ENCODE measurements around the gene IL1RAPL1. TPM values are rescaled to one million over a fixed set of nuclear protein-coding genes. Genes with fewer than 3 reads are reported as not detected.

Gene IL1RAPL1
- total and polyA plus RNA-seq, 8 donors = 0.06 to 3.3 (median 0.31) TPM; not detected in 3

DNA sequence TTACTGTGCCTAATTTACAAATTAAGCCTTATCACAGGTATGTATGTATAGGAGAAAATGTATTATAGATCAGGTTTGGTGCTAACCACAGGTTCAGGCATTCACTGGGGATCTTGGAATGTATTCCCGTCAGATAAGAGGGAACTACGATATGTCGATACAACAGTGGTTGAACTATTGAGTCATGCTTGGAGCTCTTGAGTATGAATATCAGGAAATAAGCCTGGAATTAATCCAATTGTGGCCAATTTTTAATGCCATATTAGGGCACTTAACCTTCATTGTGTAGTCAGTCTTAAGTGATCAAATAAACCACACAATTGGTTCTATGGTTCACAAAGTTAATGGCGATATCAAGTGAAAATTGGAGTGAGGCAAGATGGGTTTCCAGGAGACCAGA is 556.5 kb downstream of the IL1RAPL1 start:
- TF ChIP-seq POLR2AphosphoS5 (IDR thresholded peaks at IDR 0.05) = no peak
- TF ChIP-seq, protein P1, sequence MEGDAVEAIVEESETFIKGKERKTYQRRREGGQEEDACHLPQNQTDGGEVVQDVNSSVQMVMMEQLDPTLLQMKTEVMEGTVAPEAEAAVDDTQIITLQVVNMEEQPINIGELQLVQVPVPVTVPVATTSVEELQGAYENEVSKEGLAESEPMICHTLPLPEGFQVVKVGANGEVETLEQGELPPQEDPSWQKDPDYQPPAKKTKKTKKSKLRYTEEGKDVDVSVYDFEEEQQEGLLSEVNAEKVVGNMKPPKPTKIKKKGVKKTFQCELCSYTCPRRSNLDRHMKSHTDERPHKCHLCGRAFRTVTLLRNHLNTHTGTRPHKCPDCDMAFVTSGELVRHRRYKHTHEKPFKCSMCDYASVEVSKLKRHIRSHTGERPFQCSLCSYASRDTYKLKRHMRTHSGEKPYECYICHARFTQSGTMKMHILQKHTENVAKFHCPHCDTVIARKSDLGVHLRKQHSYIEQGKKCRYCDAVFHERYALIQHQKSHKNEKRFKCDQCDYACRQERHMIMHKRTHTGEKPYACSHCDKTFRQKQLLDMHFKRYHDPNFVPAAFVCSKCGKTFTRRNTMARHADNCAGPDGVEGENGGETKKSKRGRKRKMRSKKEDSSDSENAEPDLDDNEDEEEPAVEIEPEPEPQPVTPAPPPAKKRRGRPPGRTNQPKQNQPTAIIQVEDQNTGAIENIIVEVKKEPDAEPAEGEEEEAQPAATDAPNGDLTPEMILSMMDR (IDR thresholded peaks at IDR 0.05) = no peak
- no peak for TF ChIP-seq EP300 (IDR thresholded peaks at IDR 0.05)
- no peak for TF ChIP-seq POLR2A (IDR thresholded peaks at IDR 0.05)
- WGBS, 5 donors = 90 to 96% (median 93%) methylated on average over 4 of the region's 4 CpGs
- H3K36me3 ChIP-seq = no peaks in the 10 kb centered on the region
- intact Hi-C loops (cut with DNase I; ENCODE audit: low total_unique reads) = no loop called here
- no peaks in the 10 kb centered on the region for H3K9me3 ChIP-seq
- no peak overlapping the region for H3K4me3 ChIP-seq
- no peaks in the 10 kb centered on the region for H3K4me1 ChIP-seq
- no peak for DNase-seq
- H3K27me3 ChIP-seq = no peaks in the 10 kb centered on the region
- no peak overlapping the region for H3K27ac ChIP-seq

DNA sequence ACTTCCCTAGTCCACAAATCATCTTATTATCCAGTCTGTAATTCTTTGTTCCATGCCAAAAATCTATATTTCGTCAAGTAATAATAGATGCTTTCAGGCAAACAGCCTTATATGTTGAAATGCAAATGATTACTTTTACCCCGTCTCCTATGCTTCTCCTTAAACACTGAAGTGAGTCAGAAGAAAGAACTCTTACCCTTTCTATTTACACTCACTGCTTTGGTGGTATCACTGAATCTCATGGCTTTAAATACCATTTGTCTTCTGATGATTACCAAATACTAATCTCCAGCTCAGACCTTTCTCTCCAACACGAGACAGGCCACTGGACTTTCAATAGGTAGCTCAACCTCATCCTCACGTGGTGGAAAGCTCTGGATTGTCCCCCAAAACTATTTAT is 558.1 kb downstream of the IL1RAPL1 start:
- no peak overlapping the region for H3K4me3 ChIP-seq
- intact Hi-C loops (cut with DNase I; ENCODE audit: low total_unique reads) = no loop called here
- H3K27me3 ChIP-seq = no peaks in the 10 kb centered on the region
- no peak for DNase-seq
- H3K36me3 ChIP-seq = no peaks in the 10 kb centered on the region
- 54 to 83% (median 58%) methylated on average over 4 of the region's 4 CpGs for WGBS, 5 donors
- H3K27ac ChIP-seq = no peak overlapping the region
- no peaks in the 10 kb centered on the region for H3K4me1 ChIP-seq
- TF ChIP-seq POLR2AphosphoS5 (IDR thresholded peaks at IDR 0.05) (no peak), POLR2A (IDR thresholded peaks at IDR 0.05) (no peak), EP300 (IDR thresholded peaks at IDR 0.05) (no peak)
- TF ChIP-seq, protein P1 (IDR thresholded peaks at IDR 0.05) = no peak
- no peaks in the 10 kb centered on the region for H3K9me3 ChIP-seq

DNA sequence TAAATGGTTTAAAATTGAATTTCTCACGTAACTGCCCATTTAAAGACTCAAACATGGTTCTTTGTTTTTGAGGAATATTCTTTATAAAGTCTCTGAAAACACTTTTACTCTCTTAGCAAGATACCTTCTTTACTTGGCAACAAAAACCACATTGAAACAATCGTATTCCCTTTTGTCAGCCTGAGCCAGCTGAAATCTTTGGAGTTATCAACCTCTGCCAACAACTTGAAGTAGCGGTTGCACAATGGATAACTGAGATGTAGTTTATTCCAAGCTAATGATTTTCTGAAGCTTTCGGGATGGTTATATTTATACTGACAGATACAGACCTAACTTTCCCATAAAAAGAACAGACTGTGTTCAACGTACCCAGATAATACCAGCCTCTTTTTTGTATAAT is 561.3 kb downstream of the IL1RAPL1 start:
- intact Hi-C loops (cut with DNase I; ENCODE audit: low total_unique reads) = no loop called here
- Histone ChIP-seq H3K27me3 (no peaks in the 10 kb centered on the region), H3K4me3 (no peak overlapping the region), H3K4me1 (no peaks in the 10 kb centered on the region), H3K27ac (no peak overlapping the region), H3K9me3 (no peaks in the 10 kb centered on the region), H3K36me3 (no peaks in the 10 kb centered on the region)
- no peak for DNase-seq
- TF ChIP-seq EP300 (IDR thresholded peaks at IDR 0.05) (no peak), POLR2A (IDR thresholded peaks at IDR 0.05) (no peak), POLR2AphosphoS5 (IDR thresholded peaks at IDR 0.05) (no peak)
- TF ChIP-seq, protein P1 (IDR thresholded peaks at IDR 0.05) = no peak
- 55 to 68% (median 66%) methylated on average over 5 of the region's 5 CpGs for WGBS, 5 donors

DNA sequence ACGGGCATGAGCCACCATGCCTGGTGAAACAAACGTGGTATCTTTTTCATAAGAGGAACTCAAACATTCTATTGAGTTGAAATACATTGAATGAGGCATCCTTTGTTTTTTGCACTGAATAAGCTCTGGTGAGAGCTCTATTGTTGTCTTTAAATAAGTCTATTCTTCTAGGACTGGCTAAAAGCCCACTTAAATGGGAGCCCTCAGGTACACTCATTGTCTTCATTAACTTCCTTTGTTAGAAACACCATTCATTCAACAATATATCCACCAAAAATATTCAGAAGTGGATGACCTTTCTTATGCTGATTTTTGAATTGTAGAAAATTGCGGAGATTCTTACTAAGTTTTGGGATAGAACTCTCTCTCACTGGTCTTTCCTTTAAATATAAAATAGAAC is 568.0 kb downstream of the IL1RAPL1 start:
- no peak overlapping the region for H3K27ac ChIP-seq
- H3K9me3 ChIP-seq = no peaks in the 10 kb centered on the region
- no peak overlapping the region for H3K4me3 ChIP-seq
- DNase-seq = no peak
- no peaks in the 10 kb centered on the region for H3K4me1 ChIP-seq
- H3K36me3 ChIP-seq = no peaks in the 10 kb centered on the region
- intact Hi-C loops (cut with DNase I; ENCODE audit: low total_unique reads) = no loop called here
- TF ChIP-seq POLR2AphosphoS5 (IDR thresholded peaks at IDR 0.05) (no peak), POLR2A (IDR thresholded peaks at IDR 0.05) (no peak), EP300 (IDR thresholded peaks at IDR 0.05) (no peak)
- TF ChIP-seq, protein P1 (IDR thresholded peaks at IDR 0.05) = no peak
- no peaks in the 10 kb centered on the region for H3K27me3 ChIP-seq
- 48 to 81% (median 77%) methylated on average over 3 of the region's 3 CpGs for WGBS, 5 donors
